SU-DHL-6 (cell line): Measurements from ENCODE around the gene TRAPPC4.

Experiments
- H2AFZ ChIP-seq: fragments of 200-600 bp; sonication (generic); 2 replicates; pipeline ENCODE4 v1.6.1; 2014; ENCODE audit warnings: low read depth, mild to moderate bottlenecking, moderate library complexity, mixed read lengths, antibody characterized with exemption, low read length; ENCODE audit not compliant: severe bottlenecking
- H3F3A ChIP-seq: fragments of 200-600 bp; shearing (Covaris generic); 2 replicates; pipeline ENCODE4 v1.6.0; 2016; ENCODE audit warnings: antibody characterized with exemption, mild to moderate bottlenecking; ENCODE audit not compliant: insufficient read depth
- H3K27ac ChIP-seq: fragments of 200-600 bp; sonication (generic); 2 replicates; pipeline ENCODE4 v1.5.1; 2016; ENCODE audit warnings: low read depth, mild to moderate bottlenecking, low read length, moderate library complexity, mixed read lengths
- H3K27me3 ChIP-seq: fragments of 200-600 bp; sonication (generic), shearing (Covaris generic); 2 replicates; pipeline ENCODE4 v1.6.0; 2014; ENCODE audit warnings: mild to moderate bottlenecking, low read length
- H3K36me3 ChIP-seq: fragments of 200-600 bp; sonication (generic); 2 replicates; pipeline ENCODE4 v1.6.1; 2014; ENCODE audit warnings: mild to moderate bottlenecking, low read length, mixed read lengths
- H3K4me2 ChIP-seq: fragments of 300-600, 200-600 bp; shearing (Covaris generic), sonication (generic); 2 replicates; pipeline ENCODE4 v1.6.0; 2014; ENCODE audit warnings: low read length, low read depth, mild to moderate bottlenecking; ENCODE audit not compliant: poor library complexity, severe bottlenecking
- H3K4me3 ChIP-seq: fragments of 200-600 bp; sonication (generic); 2 replicates; pipeline ENCODE4 v1.5.1; 2014; ENCODE audit warnings: antibody characterized with exemption, low read length, mild to moderate bottlenecking, mixed read lengths; ENCODE audit not compliant: insufficient read depth, poor library complexity, severe bottlenecking
- H3K79me2 ChIP-seq: fragments of 200-600 bp; sonication (generic); 2 replicates; pipeline ENCODE4 v1.6.1; 2014; ENCODE audit warnings: mild to moderate bottlenecking, low read length, moderate library complexity; ENCODE audit not compliant: insufficient read depth
- H3K9ac ChIP-seq: fragments of 200-600 bp; sonication (generic); 2 replicates; pipeline ENCODE4 v1.7.0; 2014; ENCODE audit warnings: mild to moderate bottlenecking, low read length
- H3K9me2 ChIP-seq: fragments of 200-600 bp; sonication (generic); replicated peaks from 2 replicates; pipeline ENCODE4 v1.6.1; 2014; ENCODE audit warnings: low read length; ENCODE audit not compliant: insufficient read depth
- H3K9me3 ChIP-seq: fragments of 200-600 bp; sonication (generic); 2 replicates; pipeline ENCODE4 v1.6.1; 2014; ENCODE audit warnings: low read length, mixed read lengths; ENCODE audit not compliant: insufficient read depth
- H4K20me1 ChIP-seq: fragments of 200-600 bp; sonication (generic); 2 replicates; pipeline ENCODE4 v1.6.1; 2014; ENCODE audit warnings: low read depth, mild to moderate bottlenecking, antibody characterized with exemption, low read length, moderate library complexity, mixed read lengths
- EZH2phosphoT487 ChIP-seq: fragments of 200-600 bp; sonication (generic), shearing (Covaris generic); conservative IDR thresholded peaks from 2 replicates; pipeline ENCODE4 v1.6.1; 2018; ENCODE audit warnings: mild to moderate bottlenecking, antibody characterized with exemption, low read length, moderate library complexity, mixed read lengths
- TF ChIP-seq, protein P1 (sequence below): fragments of 200-600 bp; sonication (generic); IDR thresholded peaks from one replicate; pipeline ENCODE4 v1.5.1; 2017; ENCODE audit warnings: antibody characterized with exemption, mild to moderate bottlenecking, low read length, moderate library complexity; ENCODE audit not compliant: insufficient read depth, poor library complexity, severe bottlenecking

Gene TRAPPC4

GRCh38 chr11:119027561-119028345 is 9.2 kb downstream of the TRAPPC4 start:
- Histone ChIP-seq H3K79me2 (peaks cover 6% of the 10 kb centered on the region), H3K9me2 (no peaks in the 10 kb centered on the region), H3K4me3 (no peak overlapping the region), H3K36me3 (0 out of 2 replicates have a peak, but pooled peaks cover 3% of the 10 kb centered on the region), H3K27me3 (no peaks in the 10 kb centered on the region), H3K4me2 (no peak overlapping the region), H3F3A (peaks cover 7% of the 10 kb centered on the region), H3K27ac (no peak overlapping the region), H4K20me1 (no peaks in the 10 kb centered on the region), H3K9me3 (no peaks in the 10 kb centered on the region), H2AFZ (no peak overlapping the region), H3K9ac (no peak overlapping the region)
- no peak for TF ChIP-seq EZH2phosphoT487
- TF ChIP-seq, protein P1, sequence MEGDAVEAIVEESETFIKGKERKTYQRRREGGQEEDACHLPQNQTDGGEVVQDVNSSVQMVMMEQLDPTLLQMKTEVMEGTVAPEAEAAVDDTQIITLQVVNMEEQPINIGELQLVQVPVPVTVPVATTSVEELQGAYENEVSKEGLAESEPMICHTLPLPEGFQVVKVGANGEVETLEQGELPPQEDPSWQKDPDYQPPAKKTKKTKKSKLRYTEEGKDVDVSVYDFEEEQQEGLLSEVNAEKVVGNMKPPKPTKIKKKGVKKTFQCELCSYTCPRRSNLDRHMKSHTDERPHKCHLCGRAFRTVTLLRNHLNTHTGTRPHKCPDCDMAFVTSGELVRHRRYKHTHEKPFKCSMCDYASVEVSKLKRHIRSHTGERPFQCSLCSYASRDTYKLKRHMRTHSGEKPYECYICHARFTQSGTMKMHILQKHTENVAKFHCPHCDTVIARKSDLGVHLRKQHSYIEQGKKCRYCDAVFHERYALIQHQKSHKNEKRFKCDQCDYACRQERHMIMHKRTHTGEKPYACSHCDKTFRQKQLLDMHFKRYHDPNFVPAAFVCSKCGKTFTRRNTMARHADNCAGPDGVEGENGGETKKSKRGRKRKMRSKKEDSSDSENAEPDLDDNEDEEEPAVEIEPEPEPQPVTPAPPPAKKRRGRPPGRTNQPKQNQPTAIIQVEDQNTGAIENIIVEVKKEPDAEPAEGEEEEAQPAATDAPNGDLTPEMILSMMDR = no peak

DNA sequence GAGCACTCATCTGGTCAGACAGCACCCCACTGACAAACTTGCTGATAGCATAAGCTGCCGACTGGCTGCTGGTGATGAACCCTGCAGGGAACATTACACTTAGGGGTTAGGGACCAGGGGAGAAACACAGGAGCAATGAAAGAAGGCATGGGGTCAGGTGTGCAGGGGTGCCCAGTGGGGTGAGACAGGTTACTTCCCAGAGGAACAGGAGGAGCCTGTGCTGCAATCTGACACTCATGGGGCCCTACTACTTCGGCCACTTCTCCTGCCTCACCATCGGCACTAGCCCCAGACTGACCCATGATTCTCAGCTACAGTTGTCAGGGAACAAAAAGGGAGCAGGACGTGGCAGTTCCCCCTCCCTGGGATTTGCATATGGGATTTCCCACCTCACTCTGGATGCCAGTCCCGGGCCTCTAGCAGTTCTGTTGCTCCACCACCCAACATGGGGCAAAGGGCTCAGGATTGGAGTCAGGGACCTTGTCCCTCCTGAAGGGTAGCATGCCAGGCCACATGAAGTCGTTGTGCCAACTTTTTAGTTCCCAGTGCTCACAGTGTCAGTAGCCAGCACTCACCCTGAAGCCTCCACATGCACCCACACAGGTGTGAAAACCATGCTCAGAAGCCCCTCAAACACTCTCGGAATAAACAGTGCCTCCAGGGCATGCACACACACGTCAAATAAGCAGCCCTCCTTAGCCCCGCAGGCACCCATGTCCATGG is 9.9 kb downstream of the TRAPPC4 start:
- Histone ChIP-seq H3K27ac (peak overlapping the region; percentile 71), H3F3A (peaks cover 2% of the 10 kb centered on the region), H3K9ac (peak overlapping the region; percentile 93), H3K4me3 (no peak overlapping the region), H3K9me3 (no peaks in the 10 kb centered on the region), H3K9me2 (no peaks in the 10 kb centered on the region), H4K20me1 (no peaks in the 10 kb centered on the region), H3K36me3 (0 out of 2 replicates have a peak, but pooled peaks cover 2% of the 10 kb centered on the region), H2AFZ (no peak overlapping the region), H3K27me3 (no peaks in the 10 kb centered on the region), H3K79me2 (peaks cover 6% of the 10 kb centered on the region), H3K4me2 (peak overlapping the region; percentile 96)
- no peak for TF ChIP-seq EZH2phosphoT487
- TF ChIP-seq, protein P1 = no peak

GRCh38 chr11:119029069-119029339 is 10.4 kb downstream of the TRAPPC4 start:
- peak overlapping the region; percentile 71 for H3K27ac ChIP-seq
- no peaks in the 10 kb centered on the region for H3K9me3 ChIP-seq
- no peaks in the 10 kb centered on the region for H3K36me3 ChIP-seq
- no peaks in the 10 kb centered on the region for H4K20me1 ChIP-seq
- no peak overlapping the region for H3K4me3 ChIP-seq
- no peaks in the 10 kb centered on the region; the same call in 1 of the 2 replicates for H3F3A ChIP-seq
- no peaks in the 10 kb centered on the region for H3K9me2 ChIP-seq
- peak overlapping the region; percentile 93 for H3K9ac ChIP-seq
- peaks cover 6% of the 10 kb centered on the region for H3K79me2 ChIP-seq
- H2AFZ ChIP-seq = no peak overlapping the region
- H3K27me3 ChIP-seq = no peaks in the 10 kb centered on the region
- H3K4me2 ChIP-seq = peak overlapping the region; percentile 96
- TF ChIP-seq EZH2phosphoT487 = no peak
- TF ChIP-seq, protein P1 = no peak
